HG03575 (cell line): ENCODE results near the gene YAF2.

Source experiments
- ATAC-seq: cut with Tn5 transposase; IDR thresholded peaks from one replicate; pipeline ENCODE4 v1.9.1; 2021; ENCODE audit not compliant: unreplicated experiment, insufficient number of reproducible peaks, low FRiP score; ENCODE audit errors: extremely low read depth

YAF2 gene

GRCh38 chr12:42124764-42125387 is 113.2 kb downstream of the YAF2 start:
- no peak for ATAC-seq

GRCh38 chr12:42119085-42119633 is 118.9 kb downstream of the YAF2 start:
- no peak for ATAC-seq

- no peak for ATAC-seq
Measured at GRCh38 chr12:42118136-42118879, 119.7 kb downstream of the YAF2 start.

- no peak for ATAC-seq
Measured at GRCh38 chr12:42109031-42109430, 129.0 kb downstream of the YAF2 start.
